SKM-1 treated with dmso at 0.1 percent for 144 hours (cell line): Measurements from ENCODE around the gene ANTXR1.
"Not testable (repeated sequence)": the region's sequence is repeated elsewhere in the genome, so short reads cannot be mapped to it uniquely, and the experiment has no call there.

Experiments
- DNase-seq: peaks from one replicate; lab custom pipeline; 2025; ENCODE audit not compliant: unreplicated experiment; lab: John Stamatoyannopoulos, UW

The ANTXR1 gene

GRCh38 chr2:69225933-69226332 is 213.0 kb downstream of the ANTXR1 start:
- DNase-seq: no peak

DNA sequence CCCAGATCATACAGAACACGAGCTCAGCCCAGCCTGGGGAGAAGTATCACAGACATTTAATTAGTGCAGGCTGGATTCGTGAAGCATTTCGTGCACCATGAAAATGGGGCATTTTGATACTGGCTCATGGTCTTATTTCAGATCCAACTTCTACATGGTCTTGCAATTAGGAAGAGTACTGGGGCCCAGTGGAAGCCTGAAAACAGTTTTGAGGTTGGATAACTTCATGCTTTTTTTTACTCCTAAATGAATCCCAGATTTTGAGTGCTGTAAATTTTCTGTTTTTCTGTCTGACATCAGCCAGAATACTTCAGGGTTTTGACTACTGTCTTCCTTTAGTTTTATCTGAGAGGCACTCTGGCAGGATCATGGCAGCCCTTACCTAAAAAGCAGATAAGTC is 213.9 kb downstream of the ANTXR1 start:
- no peak for DNase-seq

DNA sequence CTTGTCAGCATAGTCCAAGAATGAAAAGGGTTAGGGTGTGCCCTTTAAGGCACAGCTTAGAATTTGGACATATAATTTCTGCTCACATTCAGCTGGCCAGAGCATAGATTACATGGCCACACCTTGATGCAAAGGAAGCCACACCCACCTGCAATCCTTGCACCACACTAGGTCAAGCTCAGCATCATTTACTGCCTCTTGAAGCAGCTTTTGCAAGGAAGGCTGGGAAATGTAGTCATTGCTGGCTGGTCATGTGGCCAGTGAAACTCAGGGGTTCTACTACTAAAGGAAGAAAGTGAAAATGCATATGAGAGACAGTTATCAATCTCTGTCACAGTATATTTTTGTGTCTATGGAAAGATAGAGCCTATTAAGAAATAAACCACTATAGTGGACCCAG is 214.7 kb downstream of the ANTXR1 start:
- no peak for DNase-seq

GRCh38 chr2:69230946-69231345 is 218.0 kb downstream of the ANTXR1 start:
- not testable (repeated sequence) for DNase-seq

GRCh38 chr2:69231612-69232277 is 218.8 kb downstream of the ANTXR1 start:
- DNase-seq: no peak

DNA sequence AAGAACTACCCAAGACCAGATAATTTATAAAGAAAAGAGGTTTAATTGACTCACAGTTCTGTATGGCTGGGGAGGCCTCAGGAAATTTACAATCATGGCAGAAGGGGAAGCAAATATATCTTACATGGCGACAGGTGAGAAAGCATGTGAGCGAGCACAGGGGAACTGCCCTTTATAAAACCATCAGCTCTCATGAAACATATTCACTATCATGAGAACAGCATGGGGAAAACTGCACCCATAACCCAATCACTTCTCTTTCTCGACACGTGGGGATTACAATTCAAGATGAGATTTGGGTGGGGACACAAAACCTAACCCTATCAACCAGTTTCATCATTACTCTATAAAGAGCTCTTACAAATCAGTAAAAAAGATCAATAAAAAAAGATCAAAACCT is 222.9 kb downstream of the ANTXR1 start:
- not testable (repeated sequence) for DNase-seq

DNA sequence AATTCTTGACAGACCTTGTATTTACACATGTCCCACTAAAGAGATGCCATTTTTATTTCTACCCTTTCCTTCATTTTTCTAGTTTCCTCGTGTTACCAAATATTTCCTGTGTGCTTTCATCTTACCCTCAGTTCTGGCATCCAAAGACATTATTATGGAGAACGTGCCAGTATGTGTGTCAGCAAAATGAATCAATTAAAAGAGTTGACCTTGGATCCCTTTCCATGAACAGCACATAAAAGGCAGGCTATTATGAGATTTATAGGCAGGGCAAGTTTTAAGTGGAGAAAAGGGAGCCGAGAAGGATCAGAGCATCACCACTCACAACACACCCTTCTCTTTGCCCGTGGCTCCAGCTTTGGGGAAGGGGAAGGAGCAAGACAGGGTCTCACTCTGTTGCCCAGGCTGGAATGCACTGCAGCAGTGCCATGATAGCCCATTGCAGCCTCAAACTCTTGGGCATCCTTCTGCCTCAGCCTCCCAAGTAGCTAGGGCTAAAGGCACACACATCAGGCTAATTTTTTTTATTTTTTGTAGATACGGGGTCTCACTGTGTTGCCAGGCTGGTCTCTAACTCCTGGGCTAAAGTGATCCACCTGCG is 224.2 kb downstream of the ANTXR1 start:
- DNase-seq: no peak

- no peak for DNase-seq
Measured at GRCh38 chr2:69238449-69239031, 225.6 kb downstream of the ANTXR1 start.

DNA sequence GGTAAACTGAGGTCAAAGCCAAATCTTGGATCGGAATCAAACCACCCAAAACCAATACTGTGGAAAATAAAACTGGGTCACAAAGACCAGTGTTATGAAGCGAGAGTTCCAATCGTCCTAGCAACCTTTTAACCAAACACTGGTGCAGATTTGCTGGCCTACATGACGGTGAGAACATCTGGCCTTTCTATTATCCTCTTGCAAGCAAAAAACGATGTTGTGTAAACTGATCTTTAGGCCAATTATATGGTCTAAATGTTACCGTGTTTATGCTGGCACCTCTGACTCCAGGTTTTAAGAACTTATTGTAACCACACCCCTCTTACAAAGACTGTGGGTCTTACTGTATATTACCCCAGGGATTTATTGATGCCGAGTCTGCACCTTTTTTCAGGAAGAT is 228.1 kb downstream of the ANTXR1 start:
- DNase-seq: no peak

GRCh38 chr2:69241664-69242514 is 228.9 kb downstream of the ANTXR1 start:
- DNase-seq: no peak

DNA sequence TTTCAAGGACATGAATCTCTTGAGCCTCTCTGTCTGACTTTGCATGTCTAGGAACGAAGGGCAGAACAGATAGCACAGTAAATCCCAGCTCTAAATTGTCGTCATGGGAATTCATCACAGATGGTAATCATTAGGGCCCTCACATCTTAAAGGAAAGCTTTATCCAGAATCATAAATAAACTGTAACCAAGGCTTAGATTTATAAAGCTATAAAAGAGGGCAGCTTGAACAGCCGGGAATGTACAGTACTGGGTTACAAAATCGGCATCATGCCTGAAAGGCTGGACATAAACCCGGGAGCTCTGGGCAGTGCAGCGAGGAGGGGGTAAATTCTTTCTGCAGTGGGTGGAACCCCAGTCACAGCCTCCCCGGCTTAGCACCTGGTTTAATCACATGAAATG is 229.7 kb downstream of the ANTXR1 start:
- no peak for DNase-seq

GRCh38 chr2:69243652-69244051 is 230.7 kb downstream of the ANTXR1 start:
- DNase-seq: no peak

DNA sequence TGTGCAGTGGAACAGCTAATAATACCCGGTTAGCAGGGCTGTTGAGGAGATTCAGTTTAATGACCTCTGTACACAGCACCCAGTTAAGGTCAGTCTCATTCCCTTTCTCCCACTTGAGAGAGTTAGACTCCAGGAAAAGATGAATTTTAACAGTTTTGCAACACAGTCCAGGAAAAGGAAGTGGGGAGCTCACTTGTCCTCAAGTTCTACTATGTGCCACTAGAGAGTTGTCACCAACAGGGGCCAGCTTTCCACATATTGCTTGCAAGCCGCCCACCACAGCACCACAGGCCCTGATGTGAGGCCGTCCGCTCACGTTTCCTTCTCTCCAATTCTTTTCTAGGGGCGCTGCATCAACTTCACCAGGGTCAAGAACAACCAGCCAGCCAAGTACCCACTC is 231.9 kb downstream of the ANTXR1 start:
- DNase-seq: no peak

DNA sequence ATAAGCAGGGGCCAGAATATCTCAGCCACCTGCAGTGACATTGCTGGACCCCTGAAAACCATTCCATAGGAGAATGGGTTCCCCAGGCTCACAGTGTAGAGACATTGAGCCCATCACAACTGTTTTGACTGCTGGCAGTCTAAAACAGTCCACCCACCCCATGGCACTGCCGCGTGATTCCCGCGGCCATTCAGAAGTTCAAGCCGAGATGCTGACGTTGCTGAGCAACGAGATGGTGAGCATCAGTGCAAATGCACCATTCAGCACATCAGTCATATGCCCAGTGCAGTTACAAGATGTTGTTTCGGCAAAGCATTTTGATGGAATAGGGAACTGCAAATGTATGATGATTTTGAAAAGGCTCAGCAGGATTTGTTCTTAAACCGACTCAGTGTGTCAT is 234.6 kb downstream of the ANTXR1 start:
- no peak for DNase-seq

- no peak for DNase-seq
Measured at GRCh38 chr2:69248232-69248631, 235.3 kb downstream of the ANTXR1 start.

- no peak for DNase-seq
Measured at GRCh38 chr2:69250981-69251380, 238.0 kb downstream of the ANTXR1 start.

DNA sequence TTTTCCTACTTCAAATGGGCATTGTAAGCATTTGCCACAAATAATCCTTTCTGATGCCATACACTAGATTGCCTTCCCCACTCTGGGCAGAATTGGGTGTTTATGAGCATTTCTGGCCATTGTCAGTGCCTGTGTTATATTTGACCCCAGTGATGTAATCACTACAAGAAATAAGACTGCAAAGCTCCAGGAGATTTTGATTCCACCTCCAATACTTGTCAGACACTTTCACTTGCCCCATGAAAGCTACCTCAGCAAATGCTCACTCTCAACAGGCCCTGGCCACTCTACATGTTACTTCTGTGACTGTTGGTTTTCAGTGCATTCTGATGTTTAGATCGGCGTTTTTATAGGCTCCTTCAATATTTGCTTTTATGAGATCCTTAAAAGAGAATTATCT is 239.0 kb downstream of the ANTXR1 start:
- no peak for DNase-seq

GRCh38 chr2:69253112-69253511 is 240.1 kb downstream of the ANTXR1 start:
- no peak for DNase-seq

GRCh38 chr2:69253611-69254301 is 240.8 kb downstream of the ANTXR1 start:
- DNase-seq: no peak

GRCh38 chr2:69255760-69256159 is 242.8 kb downstream of the ANTXR1 start:
- DNase-seq: no peak

DNA sequence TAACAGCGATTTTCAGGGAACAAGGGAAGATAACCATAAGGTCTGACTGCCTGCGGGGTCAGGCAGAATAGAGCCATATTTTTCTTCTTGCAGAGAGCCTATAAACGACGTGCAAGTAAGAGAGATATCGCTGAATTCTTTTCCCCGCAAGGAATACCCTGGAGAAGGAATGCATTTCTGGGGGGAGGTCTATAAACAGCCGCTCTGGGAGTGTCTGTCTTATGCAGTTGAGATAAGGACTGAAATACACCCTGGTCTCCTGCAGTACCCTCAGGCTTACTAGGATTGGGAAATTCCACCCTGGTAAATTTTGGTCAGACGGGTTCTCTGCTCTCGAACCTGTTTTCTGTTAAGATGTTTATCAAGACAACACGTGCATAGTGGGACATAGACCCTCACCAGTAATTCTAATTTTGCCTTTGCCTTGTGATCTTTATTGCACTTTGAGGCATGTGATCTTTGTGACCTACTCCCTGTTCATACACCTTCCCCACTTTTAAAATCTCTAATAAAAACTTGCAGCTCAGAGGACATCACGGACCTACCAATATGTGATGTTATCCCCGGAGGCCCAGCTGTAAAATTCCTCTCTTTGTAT is 247.1 kb downstream of the ANTXR1 start:
- DNase-seq: not testable (repeated sequence)
